K562 (cell line): ENCODE data around the gene ITGAE. TPM values are rescaled to one million over a fixed set of nuclear protein-coding genes. Genes with fewer than 3 reads are reported as not detected.

Source experiments
- ATAC-seq: fragments of 200-7000 bp; cut with Tn5 transposase; 3 replicates; pipeline ENCODE4 v1.9.1; 2020; ENCODE audit warnings: moderate library complexity
- BruUV-seq: library from RNA; stranded (reverse); fragments of 400-500 nt; replicated peaks from 2 replicates; lab custom pipeline; 2021; lab: Mats Ljungman, UMichigan
- CTCF ChIA-PET: fragments of 300-600 bp; formaldehyde crosslinking; extraction: SDS; loops from one replicate; lab custom pipeline; 2021; ENCODE audit warnings: low intra/inter-chr PET ratio; lab: Yijun Ruan, JAX
- POLR2A ChIA-PET: fragments of 300-600, 350-650 bp; sonication (Branson Sonifier 250); formaldehyde crosslinking; extraction: SDS; loops from one replicate; lab custom pipeline; 2021; ENCODE audit warnings: antibody characterized with exemption, inconsistent platforms; lab: Yijun Ruan, JAX
- DNase-seq, 4 experiments: peaks; one replicate each; pipeline versions ENCODE4 v3.0.0 to v3.0.0-alpha.2; 2011 to 2018; ENCODE audit warnings: low spot score in 3 of 4, mixed read lengths in 3 of 4; ENCODE audit errors: extremely low read depth in 1 of 4
- FAIRE-seq: peaks from 2 replicates; lab custom pipeline; 2011; peaks lifted over from hg19 to GRCh38; lab: Jason Lieb, UNC
- H2AFZ ChIP-seq: 2 replicates; pipeline ENCODE4 v1.6.0; 2011; ENCODE audit warnings: low read depth, low read length, control low read depth, inconsistent platforms
- H3K27ac ChIP-seq: fragments of 200-600 bp; 3 replicates; pipeline ENCODE4 v1.8.0; 2011; ENCODE audit warnings: low read depth, mild to moderate bottlenecking, control low read depth, inconsistent platforms, low read length, moderate library complexity, mixed read lengths; ENCODE audit errors: extremely low read depth
- H3K27me3 ChIP-seq, 2 experiments: fragments of 300-600 bp in 1 of 2; 2 replicates in 1 of 2; 3 replicates in 1 of 2; pipeline versions ENCODE4 v1.6.0 to v1.8.0; 2011; ENCODE audit warnings: inconsistent platforms in 2 of 2, low read length in 2 of 2, mild to moderate bottlenecking in 1 of 2, mixed read lengths in 1 of 2, moderate library complexity in 1 of 2; ENCODE audit not compliant: control insufficient read depth in 2 of 2, insufficient read depth in 2 of 2
- H3K36me3 ChIP-seq: fragments of 300-600 bp; 3 replicates; pipeline ENCODE4 v1.8.0; 2011; ENCODE audit warnings: mild to moderate bottlenecking, low read length, inconsistent platforms; ENCODE audit not compliant: control insufficient read depth, insufficient read depth
- H3K4me1 ChIP-seq, 2 experiments: fragments of 200-600 bp in 1 of 2; replicated peaks in 1 of 2; 2 replicates in 1 of 2; 3 replicates in 1 of 2; pipeline versions ENCODE4 v1.5.1 to v1.8.0; 2011; ENCODE audit warnings: inconsistent platforms in 2 of 2, low read length in 2 of 2, mild to moderate bottlenecking in 1 of 2, mixed read lengths in 1 of 2, moderate library complexity in 1 of 2; ENCODE audit not compliant: control insufficient read depth in 2 of 2, insufficient read depth in 2 of 2
- H3K4me2 ChIP-seq: 2 replicates; pipeline ENCODE4 v1.6.1; 2011; ENCODE audit warnings: low read length, control low read depth, inconsistent platforms, mixed read lengths; ENCODE audit not compliant: insufficient read depth
- H3K4me3 ChIP-seq: fragments of 200-600 bp; sonication (generic), shearing (Covaris generic); 2 replicates; pipeline ENCODE4 v1.5.1; 2016; ENCODE audit warnings: control low read depth, inconsistent platforms
- H3K79me2 ChIP-seq: fragments of 200-600 bp; 3 replicates; pipeline ENCODE4 v1.8.0; 2011; ENCODE audit warnings: low read length, inconsistent platforms; ENCODE audit not compliant: control insufficient read depth, insufficient read depth
- H3K9ac ChIP-seq, 2 experiments: 2 replicates each; pipeline versions ENCODE4 v1.6.0 to v1.6.1; 2011; ENCODE audit warnings: low read depth in 2 of 2, low read length in 2 of 2, control low read depth in 1 of 2, inconsistent platforms in 1 of 2, mild to moderate bottlenecking in 1 of 2, mixed read lengths in 1 of 2; ENCODE audit not compliant: insufficient read depth in 1 of 2
- H3K9me1 ChIP-seq: one replicate; pipeline ENCODE4 v1.6.0; 2011; ENCODE audit warnings: inconsistent platforms, mild to moderate bottlenecking, low read length, moderate library complexity; ENCODE audit not compliant: control insufficient read depth, insufficient read depth
- H3K9me3 ChIP-seq: replicated peaks from 2 replicates; pipeline ENCODE4 v1.5.1; 2011; ENCODE audit warnings: low read depth, low read length, inconsistent platforms; ENCODE audit not compliant: control insufficient read depth, insufficient read depth
- H4K20me1 ChIP-seq: replicated peaks from 2 replicates; pipeline ENCODE4 v1.6.1; 2011; ENCODE audit warnings: low read length, inconsistent platforms, mixed read lengths; ENCODE audit not compliant: control insufficient read depth, insufficient read depth
- CTCF ChIP-seq, 3 experiments: IDR thresholded peaks in 2 of 3; conservative IDR thresholded peaks in 1 of 3; 2 replicates each; pipeline ENCODE4 v1.5.1; 2011 to 2012; ENCODE audit warnings: low read length in 3 of 3, mild to moderate bottlenecking in 3 of 3, control low read depth in 2 of 3, improper control_type of control experiment in 1 of 3, inconsistent platforms in 1 of 3, low read depth in 1 of 3, mixed read lengths in 1 of 3, moderate library complexity in 1 of 3; ENCODE audit not compliant: insufficient read depth in 2 of 3
- GABPB2 ChIP-seq: fragments of 250-450 bp; sonication (Bioruptor Pico); conservative IDR thresholded peaks from 2 replicates; pipeline ENCODE4 v1.5.1; 2021; ENCODE audit warnings: mild to moderate bottlenecking
- MYC ChIP-seq, 2 experiments: fragments of 250-450 bp in 1 of 2; sonication (Bioruptor Pico) in 1 of 2; IDR thresholded peaks; 2 replicates each; pipeline versions ENCODE4 v1.5.1 to v1.6.1; 2012 to 2021; ENCODE audit warnings: low read depth in 2 of 2, borderline replicate concordance in 1 of 2, improper control_type of control experiment in 1 of 2, low read length in 1 of 2, mild to moderate bottlenecking in 1 of 2, moderate library complexity in 1 of 2
- ZNF253 ChIP-seq: fragments of 250-450 bp; sonication (Bioruptor Pico); conservative IDR thresholded peaks from 2 replicates; pipeline ENCODE4 v1.6.1; 2021; ENCODE audit warnings: mild to moderate bottlenecking
- WGBS: fragments of 100-300 bp; shearing (Covaris generic); methylation state at CpG from one replicate; pipeline ENCODE4 v1.1.6; 2016; ENCODE audit warnings: low coverage, mixed read lengths; ENCODE audit not compliant: insufficient coverage; ENCODE audit errors: missing lambda C conversion rate; 5-methylcytosine and 5-hydroxymethylcytosine counted together
- in situ Hi-C: fragments of 300-500 bp; cut with MboI; formaldehyde crosslinking; loops from 4 replicates; pipeline ENCODE4 v1.15.0; 2018; ENCODE audit warnings: inconsistent platforms, mixed read lengths
- intact Hi-C: fragments of 100-400 bp; cut with micrococcal nuclease; formaldehyde crosslinking; loops from 2 replicates; pipeline ENCODE4 v1.14.2; 2022
- polyA plus RNA-seq, 8 experiments: library from polyadenylated mRNA; depleted of rRNA in 4 of 8; stranded (reverse) in 5 of 8; unstranded in 3 of 8; fragments of >200 nt; fragmentation: Nextera tagmentation in 2 of 8; fragmentation: Illumina TruSeq in 1 of 8; extraction: Ambion mirVana in 2 of 8; extraction: Trizol in 1 of 8; gene quantifications; 2 replicates each; pipeline versions ENCODE4 v1.2.1 to v1.2.3, GENCODE V29; 2011 to 2014; ENCODE audit warnings: inconsistent platforms in 1 of 8, missing spikeins in 1 of 8
- total RNA-seq, 7 experiments: library from RNA; depleted of rRNA in 6 of 7; stranded (reverse); fragments of >200 nt in 6 of 7; fragmentation: Illumina TruSeq in 2 of 7; extraction: Trizol in 2 of 7; gene quantifications; 2 replicates each; pipeline versions ENCODE4 v1.2.1 to v1.2.3, GENCODE V29; 2011 to 2021; ENCODE audit warnings: low replicate concordance in 1 of 7

Gene ITGAE
- total and polyA plus RNA-seq, 9 of the 15 experiments (the other 6 are each of a cell fraction or from before 2014, with no cell fraction given), result 14.8 to 160 (median 27.0) TPM

DNA sequence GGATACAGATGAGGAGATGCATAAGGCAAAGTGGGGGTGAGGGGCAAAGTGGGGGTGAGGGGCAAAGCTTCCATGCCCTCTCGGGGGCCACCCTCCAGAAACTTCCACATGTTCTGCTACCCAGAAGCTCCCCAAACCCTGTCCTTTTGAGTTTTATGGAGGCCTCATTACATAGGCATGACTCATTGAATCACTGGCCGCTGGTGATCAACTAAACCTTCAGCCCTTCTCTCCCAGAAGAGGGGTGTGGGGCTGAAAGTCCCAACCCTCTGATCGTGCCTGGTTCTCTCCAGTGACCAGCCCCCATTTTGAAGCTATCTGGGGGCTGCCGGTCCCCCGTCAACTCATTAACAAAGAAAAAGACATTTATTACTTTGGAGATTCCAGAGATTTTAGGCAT lies 27.5 kb downstream of the ITGAE start (continued):
- TF ChIP-seq GABPB2, result no peak
- TF ChIP-seq ZNF253 (CRISPR knock-in tag), result no peak
- TF ChIP-seq, all 486 proteins: peak for 0

DNA sequence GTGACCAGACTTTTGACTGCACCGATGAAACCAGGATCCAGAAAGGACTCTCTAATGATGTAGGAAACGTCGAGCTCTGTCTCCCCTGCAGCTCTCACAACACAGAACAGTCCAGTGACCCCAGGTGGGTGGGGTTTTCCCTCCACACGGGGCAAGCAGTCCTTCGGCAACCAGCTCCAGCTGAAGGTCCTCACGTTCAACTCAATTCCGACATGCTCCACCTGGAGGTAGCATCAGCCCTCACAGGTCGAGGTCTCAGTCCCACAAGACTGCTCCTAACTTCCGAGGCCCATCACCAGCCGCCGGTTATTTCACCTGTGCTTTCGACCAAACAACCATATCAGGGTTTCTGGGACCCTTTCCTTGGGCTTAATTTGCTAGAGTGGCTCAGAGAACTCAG lies 28.2 kb downstream of the ITGAE start:
- Histone ChIP-seq H4K20me1 (no peaks in the 10 kb centered on the region), H3K9me3 (no peaks in the 10 kb centered on the region), H2AFZ (no peak overlapping the region), H3K9me1 (no peaks in the 10 kb centered on the region), H3K27ac (no peak overlapping the region), H3K79me2 (no peaks in the 10 kb centered on the region), H3K4me1 (no peaks in the 10 kb centered on the region; a peak in 1 of 5 replicates), H3K9ac (no peak overlapping the region; a peak in 1 of 4 replicates), H3K4me3 (no peak overlapping the region), H3K36me3 (no peaks in the 10 kb centered on the region), H3K27me3 (no peaks in the 10 kb centered on the region), H3K4me2 (no peak overlapping the region)
- no peak for DNase-seq
- POLR2A ChIA-PET, result no interaction called here
- WGBS, result 30% methylated on average over 9 of the region's 12 CpGs
- CTCF ChIA-PET, result no interaction called here
- BruUV-seq, result no TSS peak
- TF ChIP-seq MYC (IDR thresholded peaks at IDR 0.05; ENCODE audit: low read depth, low read length) (no peak), MYC (CRISPR knock-in tag; IDR thresholded peaks at IDR 0.05; ENCODE audit: borderline replicate concordance, low read depth) (no peak), CTCF (IDR thresholded peaks at IDR 0.05 in 2 of 3, conservative IDR thresholded peaks at IDR 0.05 in 1 of 3; ENCODE audit: insufficient read depth in 2 of 3, low read depth in 1 of 3, low read length in 3 of 3) (0 out of 6 replicates have a peak, but pooled peaks of 1 of the 3 experiments have one; percentile 12)
- FAIRE-seq, result no peak
- intact Hi-C loops, result no loop called here
- no peak for ATAC-seq
- in situ Hi-C loops, result no loop called here
